Heart left ventricle (tissue), 16 donors: Measurements from ENCODE around the gene OGA. TPM values are rescaled to one million over a fixed set of nuclear protein-coding genes. Genes with fewer than 3 reads are reported as not detected.

Source experiments
- ATAC-seq, 4 donors: fragments of 200-7000 bp; cut with Tn5 transposase; one replicate each; pipeline ENCODE4 v1.9.1; 2020 to 2022; ENCODE audit warnings: moderate library complexity in 4 of 4, mild to moderate bottlenecking in 3 of 4, moderate number of reproducible peaks in 1 of 4
- DNase-seq, 5 donors: peaks; one replicate each; pipeline ENCODE4 v3.0.0-alpha.2; 2020
- H3K27ac ChIP-seq, 12 donors: fragments of 200-600 bp; sonication (generic) in 4 of 12; one replicate each; pipeline versions ENCODE4 v1.5.0 to v1.8.0; 2016 to 2022; ENCODE audit warnings: mild to moderate bottlenecking in 2 of 12
- H3K27me3 ChIP-seq, 9 donors: fragments of 200-600 bp; sonication (generic) in 2 of 9; one replicate each; pipeline versions ENCODE4 v1.5.1 to v1.8.0; 2016 to 2022; ENCODE audit warnings: mild to moderate bottlenecking in 3 of 9
- H3K36me3 ChIP-seq, 9 donors: fragments of 200-600 bp; sonication (generic) in 2 of 9; one replicate each; pipeline versions ENCODE4 v1.5.0 to v1.8.0; 2018 to 2022; ENCODE audit warnings: mild to moderate bottlenecking in 2 of 9
- H3K4me1 ChIP-seq, 12 donors: fragments of 200-600 bp; sonication (generic) in 4 of 12; one replicate each; pipeline versions ENCODE4 v1.5.0 to v1.8.0; 2016 to 2022; ENCODE audit warnings: mild to moderate bottlenecking in 3 of 12
- H3K4me3 ChIP-seq, 12 donors: fragments of 200-600 bp; sonication (generic) in 4 of 12; one replicate each; pipeline versions ENCODE4 v1.5.0 to v1.8.0; 2017 to 2022; ENCODE audit warnings: mild to moderate bottlenecking in 9 of 12, moderate library complexity in 4 of 12
- H3K9me3 ChIP-seq, 12 donors: fragments of 200-600 bp; sonication (generic) in 4 of 12; one replicate each; pipeline versions ENCODE4 v1.5.0 to v1.8.0; 2016 to 2022; ENCODE audit warnings: mild to moderate bottlenecking in 1 of 12
- POLR2A ChIP-seq, 2 donors: fragments of 450-650 bp; IDR thresholded peaks; one replicate each; pipeline ENCODE4 v1.6.1; 2017; ENCODE audit warnings: antibody characterized with exemption in 2 of 2, mild to moderate bottlenecking in 2 of 2, moderate library complexity in 2 of 2
- WGBS, 4 donors: extraction: QIAGEN DNeasy Blood & Tissue Kit in 2 of 4; methylation state at CpG; one replicate each; pipeline versions ENCODE4 v1.1.5 to v1.1.7; 2013 to 2018; 5-methylcytosine and 5-hydroxymethylcytosine counted together
- intact Hi-C, 10 donors: fragments of 100-400 bp; cut with DNase I; formaldehyde crosslinking; loops; one replicate each; pipeline versions ENCODE4 v1.11.1 to v1.14.2; 2022
- polyA plus RNA-seq, 2 donors: library from polyadenylated mRNA; stranded (reverse); fragments of 200-250 nt; gene quantifications; one replicate each; pipeline ENCODE4 v1.2.3, GENCODE V29; 2013
- total RNA-seq, 9 donors: library from RNA; depleted of rRNA in 2 of 9; stranded (reverse); fragments of >200 nt in 2 of 9; fragmentation: NEBNext Ultra II Directional in 3 of 9; extraction: Animal tissue kit (Norgen Biotek cat#: 25700) in 3 of 9; gene quantifications; one replicate each; pipeline versions ENCODE4 v1.1.0 to v1.2.4, GENCODE V29; 2016 to 2023
- TF ChIP-seq, protein P1 (sequence below), 12 donors: fragments of 200-600 bp; sonication (generic) in 4 of 12; IDR thresholded peaks; one replicate each; pipeline versions ENCODE4 v1.5.0 to v1.8.0; 2018 to 2022; ENCODE audit warnings: antibody characterized with exemption in 12 of 12, mild to moderate bottlenecking in 5 of 12
- donor health status: ischemic (EF 13 %, LVEDD 7.1; RV severe dilation, severe dysfunction).
- donor health status: healthy with polysubstance abuse.
- donor health status: DM: no; HTN: yes; CAD: no.
- donor health status: DM: no; HTN: no; CAD: no.
- donor health status: ischemic (EF 25% LVEDD 6.9; RV normal size, moderate dysfunction).
- donor health status: ischemic (EF 25% LVEDD 5.7; RV mildly dilated, moderate dysfunction).
- donor health status: healthy.
- donor health status: DM: yes; HTN: yes; CAD: no.
- donor health status: ischemic (EF 35%, LVEDD 5.7; RV mildly dilated, moderate dysfunction).
- donor health status: nonischemic (EF 11% LVEDD 7.7; RV severe dilation, severe dysfunction).
- donor health status: DM: yes; HTN: yes; CAD: no.
- donor health status: PGD.
- donor health status: ischemic (EF 29% LVEDD 5.4; RV normal size, mild dysfunction).
- donor health status: nonischemic (EF 23%, LVEDD 6.1; RV moderate dilation, normal function).

The OGA gene
- total and polyA plus RNA-seq, 11 donors, result 42.1 to 164 (median 90.7) TPM

DNA sequence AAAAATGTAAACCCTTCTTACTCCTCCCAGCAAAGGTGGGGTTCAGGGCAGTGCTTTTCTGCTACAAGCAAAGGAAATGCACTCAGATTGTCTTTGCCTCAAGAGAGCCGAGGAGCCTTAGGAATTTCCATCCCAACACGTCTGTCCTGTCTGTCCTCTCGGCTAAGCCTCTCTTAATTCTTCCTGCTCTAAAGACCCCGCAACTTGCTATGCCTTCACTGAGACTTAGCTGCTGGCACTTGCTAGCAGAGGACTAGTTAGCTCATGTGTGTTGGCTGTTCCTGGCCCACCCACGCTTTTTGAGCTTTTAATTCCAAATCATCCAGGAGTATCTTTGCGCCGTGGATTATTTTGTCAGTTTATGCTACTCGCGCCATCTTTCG lies 34.5 kb downstream of the OGA start:
- ATAC-seq (no peak), DNase-seq (no peak)
- Histone ChIP-seq H3K4me3 (peak overlapping the region in 11 of 12 donors; percentile 52 to 84 (median 70)), H3K27ac (peak overlapping the region in 7 of 12 donors; percentile 20 to 68 (median 47)), H3K9me3 (no peaks in the 10 kb centered on the region), H3K4me1 (peaks cover 0 to 52% (median 35%) of the 10 kb centered on the region in 12 donors), H3K27me3 (peaks cover 0 to 11% (median 0%) of the 10 kb centered on the region in 9 donors), H3K36me3 (peaks cover 0 to 50% (median 49%) of the 10 kb centered on the region in 9 donors)
- TF ChIP-seq POLR2A (IDR thresholded peaks at IDR 0.05), result no peak
- TF ChIP-seq, protein P1, sequence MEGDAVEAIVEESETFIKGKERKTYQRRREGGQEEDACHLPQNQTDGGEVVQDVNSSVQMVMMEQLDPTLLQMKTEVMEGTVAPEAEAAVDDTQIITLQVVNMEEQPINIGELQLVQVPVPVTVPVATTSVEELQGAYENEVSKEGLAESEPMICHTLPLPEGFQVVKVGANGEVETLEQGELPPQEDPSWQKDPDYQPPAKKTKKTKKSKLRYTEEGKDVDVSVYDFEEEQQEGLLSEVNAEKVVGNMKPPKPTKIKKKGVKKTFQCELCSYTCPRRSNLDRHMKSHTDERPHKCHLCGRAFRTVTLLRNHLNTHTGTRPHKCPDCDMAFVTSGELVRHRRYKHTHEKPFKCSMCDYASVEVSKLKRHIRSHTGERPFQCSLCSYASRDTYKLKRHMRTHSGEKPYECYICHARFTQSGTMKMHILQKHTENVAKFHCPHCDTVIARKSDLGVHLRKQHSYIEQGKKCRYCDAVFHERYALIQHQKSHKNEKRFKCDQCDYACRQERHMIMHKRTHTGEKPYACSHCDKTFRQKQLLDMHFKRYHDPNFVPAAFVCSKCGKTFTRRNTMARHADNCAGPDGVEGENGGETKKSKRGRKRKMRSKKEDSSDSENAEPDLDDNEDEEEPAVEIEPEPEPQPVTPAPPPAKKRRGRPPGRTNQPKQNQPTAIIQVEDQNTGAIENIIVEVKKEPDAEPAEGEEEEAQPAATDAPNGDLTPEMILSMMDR (IDR thresholded peaks at IDR 0.05), result no peak
- intact Hi-C loops, result loop anchor here in 5 of 10 donors (5.0 kb wide), 3 partner anchors 34 to 571 kb away; partner anchors contain the start of gene OGA (in 1 of the 5)
- WGBS, 4 donors, result 57 to 63% (median 61%) methylated on average over 10 of the region's 10 CpGs

DNA sequence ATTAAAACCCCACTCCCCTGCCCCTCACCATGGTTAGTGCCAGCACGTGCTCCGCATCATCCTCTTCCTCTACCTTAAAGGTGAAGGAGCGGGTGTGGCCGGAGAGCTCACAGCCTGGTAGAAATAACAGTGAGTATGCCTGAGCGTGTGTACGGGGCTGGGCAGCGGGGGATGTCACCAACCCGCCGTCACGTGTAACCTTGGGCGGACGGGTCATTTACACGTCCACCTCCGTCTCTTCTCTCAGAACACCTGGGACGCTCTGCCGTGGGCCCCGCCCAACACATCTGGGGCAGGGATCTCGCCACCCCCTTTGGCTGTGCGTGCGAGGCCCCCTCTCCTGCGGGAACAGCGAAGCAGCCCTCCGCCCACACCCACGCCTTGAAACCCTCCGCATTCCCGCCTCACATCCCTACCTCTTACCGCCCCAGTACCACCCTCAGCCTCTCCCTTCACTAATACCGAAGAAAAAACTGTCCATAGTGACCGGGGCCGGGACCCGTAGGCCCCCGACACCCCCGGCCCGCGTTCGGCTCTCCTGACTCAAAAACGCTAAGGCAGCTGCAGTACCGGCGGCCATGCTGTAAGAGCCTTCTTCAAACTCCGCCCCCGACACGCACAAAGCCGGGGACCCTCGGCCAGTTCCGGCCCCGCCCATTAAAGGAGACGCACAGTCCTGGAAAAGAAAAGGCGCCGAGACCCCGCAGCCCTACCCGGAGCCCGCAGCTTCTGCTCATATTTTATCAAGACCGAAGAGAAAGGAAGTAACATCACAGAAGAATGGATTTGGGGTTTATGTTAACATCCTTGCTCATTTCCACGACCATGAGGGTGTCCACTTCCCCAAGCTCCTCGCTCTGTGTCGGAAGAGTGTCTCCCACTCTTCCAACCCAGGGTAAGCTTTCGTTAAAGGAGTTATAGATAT lies 35.2 kb downstream of the OGA start, which contains the start of gene NPM3:
TSS of gene NPM3 (minus strand) at position 636 of the 925 bp plus-strand sequence. CDS start at position 580, 56 bp downstream.
- peak within 1 kb of the TSS in 8 of 12 donors; percentile 20 to 68 (median 40) for H3K27ac ChIP-seq
- WGBS, 4 donors, result 1 to 3% (median 3%) methylated on average over 37 to 57 of the region's 57 CpGs
- peaks cover 0 to 18% (median 5%) of the 10 kb centered on the region in 9 donors for H3K27me3 ChIP-seq
- peak; percentile 81 to 87 (median 85) for DNase-seq
- peak within 1 kb of the TSS; percentile 25 to 84 (median 66) for H3K4me3 ChIP-seq
- ATAC-seq, result peak; percentile 60 to 81 (median 77)
- peaks cover 0 to 55% (median 38%) of the 10 kb centered on the region in 12 donors for H3K4me1 ChIP-seq
- peaks cover 0 to 44% (median 42%) of the 10 kb centered on the region in 9 donors for H3K36me3 ChIP-seq
- TF ChIP-seq POLR2A (IDR thresholded peaks at IDR 0.05), result no peak
- TF ChIP-seq, protein P1 (IDR thresholded peaks at IDR 0.05), result no peak
- H3K9me3 ChIP-seq, result no peaks in the 10 kb centered on the region
- intact Hi-C loops, result loop anchor here in 5 of 10 donors (5.0 kb wide), 3 partner anchors 34 to 571 kb away; partner anchors contain the start of gene OGA (in 1 of the 5)

DNA sequence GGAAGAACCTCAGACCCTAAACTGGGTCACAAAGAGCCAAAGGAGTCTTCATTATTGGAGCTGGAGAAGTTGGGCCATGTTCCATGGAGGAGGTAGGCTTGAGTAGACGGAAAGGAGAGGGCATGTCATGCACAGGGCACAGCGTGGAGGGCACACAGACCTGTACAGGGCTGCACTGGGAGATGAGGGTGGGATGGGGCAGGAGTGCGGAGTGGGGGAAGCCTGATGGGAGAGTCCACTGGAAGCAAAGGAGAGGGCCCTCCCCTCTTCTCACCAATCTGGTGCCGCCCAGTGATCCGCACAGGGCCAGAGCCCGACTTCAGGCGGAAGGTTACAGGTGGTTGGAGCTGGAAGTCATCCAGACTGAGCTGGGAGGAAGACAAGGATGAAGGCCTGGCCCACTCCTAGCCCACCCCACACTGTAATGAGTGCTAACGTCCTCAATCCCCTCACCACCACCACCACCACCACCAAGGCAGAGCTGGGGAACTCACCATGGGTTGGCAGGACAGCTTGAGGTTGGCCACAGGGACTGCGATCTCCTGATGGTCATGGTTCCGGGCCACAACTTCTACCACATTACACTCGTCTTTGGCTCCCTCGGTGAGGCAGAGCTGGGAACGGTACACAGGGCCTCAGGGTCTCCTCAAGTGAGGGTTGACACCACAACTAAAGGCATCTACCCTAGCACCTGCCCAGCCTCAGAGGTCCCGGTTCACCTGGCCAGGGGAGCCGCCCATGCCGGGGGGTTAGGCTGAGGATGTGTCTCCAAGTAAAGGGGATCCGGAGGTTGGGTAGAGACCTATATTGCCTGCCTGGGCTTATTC lies 36.0 kb downstream of the OGA start:
- Histone ChIP-seq H3K9me3 (no peaks in the 10 kb centered on the region), H3K4me3 (peak overlapping the region; percentile 25 to 84 (median 66)), H3K4me1 (peaks cover 0 to 55% (median 38%) of the 10 kb centered on the region in 12 donors), H3K36me3 (peaks cover 0 to 35% (median 33%) of the 10 kb centered on the region in 9 donors), H3K27me3 (peaks cover 0 to 26% (median 11%) of the 10 kb centered on the region in 9 donors), H3K27ac (no peak overlapping the region)
- ATAC-seq (peak in 1 of 4 donors; percentile 1), DNase-seq (no peak)
- no peak for TF ChIP-seq POLR2A (IDR thresholded peaks at IDR 0.05)
- TF ChIP-seq, protein P1 (IDR thresholded peaks at IDR 0.05), result no peak
- WGBS, 4 donors, result 60 to 67% (median 64%) methylated on average over 14 to 17 of the region's 17 CpGs
- intact Hi-C loops, result loop anchor here in 8 of 10 donors (2.0 to 5.0 kb wide), 5 partner anchors 35 to 570 kb away; partner anchors contain the start of gene OGA (in 1 of the 8)
